VCaP (cell line): Measurements from ENCODE around the gene DIS3L2.
"Not testable (repeated sequence)": the region's sequence is repeated elsewhere in the genome, so short reads cannot be mapped to it uniquely, and the experiment has no call there.

Experiments used
- H3K27ac ChIP-seq: fragments of 450-650 bp; 2 replicates; pipeline ENCODE4 v1.5.1; 2017
- TF ChIP-seq, protein P1 (sequence below): fragments of 450-650 bp; conservative IDR thresholded peaks from 2 replicates; pipeline ENCODE4 v1.5.1; 2017; ENCODE audit warnings: mild to moderate bottlenecking, moderate library complexity

DIS3L2 gene

DNA sequence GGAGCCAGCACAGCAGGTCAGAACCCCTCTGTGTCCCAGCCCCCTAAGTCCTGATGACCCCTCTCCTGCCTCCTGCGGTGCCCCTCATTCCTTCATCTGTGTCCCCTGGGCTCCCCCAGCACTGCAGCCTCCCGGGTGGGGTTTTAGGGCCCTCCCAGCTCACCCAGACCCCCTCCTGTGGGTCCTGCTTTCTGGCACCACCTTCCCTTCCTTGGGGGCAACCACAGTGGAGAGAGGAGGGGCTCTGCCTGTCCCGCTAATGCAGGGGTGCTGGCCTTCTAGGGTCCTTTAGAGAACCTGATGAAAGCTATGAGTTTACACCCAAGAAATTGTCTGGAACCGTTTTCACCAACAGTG lies 374.3 kb downstream of the DIS3L2 start:
- no peak overlapping the region for H3K27ac ChIP-seq
- TF ChIP-seq, protein P1, sequence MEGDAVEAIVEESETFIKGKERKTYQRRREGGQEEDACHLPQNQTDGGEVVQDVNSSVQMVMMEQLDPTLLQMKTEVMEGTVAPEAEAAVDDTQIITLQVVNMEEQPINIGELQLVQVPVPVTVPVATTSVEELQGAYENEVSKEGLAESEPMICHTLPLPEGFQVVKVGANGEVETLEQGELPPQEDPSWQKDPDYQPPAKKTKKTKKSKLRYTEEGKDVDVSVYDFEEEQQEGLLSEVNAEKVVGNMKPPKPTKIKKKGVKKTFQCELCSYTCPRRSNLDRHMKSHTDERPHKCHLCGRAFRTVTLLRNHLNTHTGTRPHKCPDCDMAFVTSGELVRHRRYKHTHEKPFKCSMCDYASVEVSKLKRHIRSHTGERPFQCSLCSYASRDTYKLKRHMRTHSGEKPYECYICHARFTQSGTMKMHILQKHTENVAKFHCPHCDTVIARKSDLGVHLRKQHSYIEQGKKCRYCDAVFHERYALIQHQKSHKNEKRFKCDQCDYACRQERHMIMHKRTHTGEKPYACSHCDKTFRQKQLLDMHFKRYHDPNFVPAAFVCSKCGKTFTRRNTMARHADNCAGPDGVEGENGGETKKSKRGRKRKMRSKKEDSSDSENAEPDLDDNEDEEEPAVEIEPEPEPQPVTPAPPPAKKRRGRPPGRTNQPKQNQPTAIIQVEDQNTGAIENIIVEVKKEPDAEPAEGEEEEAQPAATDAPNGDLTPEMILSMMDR, result no peak

DNA sequence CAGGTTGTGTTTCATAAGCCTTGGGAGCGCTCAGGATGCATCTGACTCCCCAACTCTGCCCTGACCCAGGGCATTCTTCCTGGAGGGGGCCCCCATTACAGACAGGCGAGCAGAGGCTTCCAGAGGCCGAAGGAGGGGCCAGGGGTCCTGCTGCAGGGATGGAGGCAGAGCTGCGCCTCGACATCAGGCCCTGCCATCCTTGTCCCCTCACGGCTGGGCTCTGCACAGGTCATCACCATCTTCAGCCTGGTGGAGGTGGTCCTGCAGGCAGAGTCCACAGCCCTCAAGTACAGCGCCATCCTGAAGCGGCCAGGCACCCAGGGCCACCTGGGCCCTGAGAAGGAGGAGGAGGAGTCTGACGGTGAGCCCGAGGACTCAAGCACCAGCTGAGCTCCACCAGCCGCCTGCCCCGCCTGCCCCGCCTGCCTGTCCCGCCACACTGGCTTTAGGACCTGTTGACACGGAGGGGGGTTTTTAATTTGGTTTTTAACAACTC lies 374.8 kb downstream of the DIS3L2 start:
- TF ChIP-seq, protein P1, result no peak
- H3K27ac ChIP-seq, result no peak overlapping the region

DNA sequence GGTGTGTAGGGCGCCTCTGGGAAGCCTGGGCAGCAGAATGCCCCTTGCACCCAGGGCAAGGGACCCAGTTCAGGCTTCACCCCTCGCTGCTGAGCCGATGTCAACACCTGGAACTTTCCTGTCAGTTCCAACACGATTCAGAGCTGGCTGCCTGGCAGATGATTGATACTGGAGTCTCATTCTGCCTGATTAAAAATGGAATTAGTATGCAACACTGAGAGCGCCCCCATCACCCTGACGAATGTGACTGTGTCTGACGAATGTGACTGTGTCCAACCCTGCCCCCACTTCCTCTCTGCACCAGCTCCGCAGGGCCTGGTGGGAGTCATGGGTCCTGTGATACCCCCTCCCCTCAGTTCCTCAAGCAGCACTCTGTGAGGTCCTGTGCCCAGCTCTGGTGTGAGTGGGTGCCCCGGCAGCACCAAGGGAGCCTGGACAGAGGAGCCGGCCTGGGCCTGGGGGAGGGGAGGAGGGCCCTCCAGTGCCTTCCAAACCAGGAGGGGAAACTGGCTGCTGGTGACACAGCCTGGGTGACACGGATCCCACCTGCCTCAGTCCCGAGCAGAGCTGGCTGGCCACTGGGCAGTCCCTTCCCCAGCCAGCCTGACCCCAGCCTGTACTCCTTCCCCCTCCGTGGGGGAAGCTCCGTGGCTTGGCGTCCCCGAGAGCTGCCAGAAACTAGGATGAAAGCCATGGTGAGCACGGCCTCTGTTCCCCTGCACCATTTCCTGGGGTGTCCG lies 375.6 kb downstream of the DIS3L2 start:
- TF ChIP-seq, protein P1, result no peak
- no peak overlapping the region for H3K27ac ChIP-seq

DNA sequence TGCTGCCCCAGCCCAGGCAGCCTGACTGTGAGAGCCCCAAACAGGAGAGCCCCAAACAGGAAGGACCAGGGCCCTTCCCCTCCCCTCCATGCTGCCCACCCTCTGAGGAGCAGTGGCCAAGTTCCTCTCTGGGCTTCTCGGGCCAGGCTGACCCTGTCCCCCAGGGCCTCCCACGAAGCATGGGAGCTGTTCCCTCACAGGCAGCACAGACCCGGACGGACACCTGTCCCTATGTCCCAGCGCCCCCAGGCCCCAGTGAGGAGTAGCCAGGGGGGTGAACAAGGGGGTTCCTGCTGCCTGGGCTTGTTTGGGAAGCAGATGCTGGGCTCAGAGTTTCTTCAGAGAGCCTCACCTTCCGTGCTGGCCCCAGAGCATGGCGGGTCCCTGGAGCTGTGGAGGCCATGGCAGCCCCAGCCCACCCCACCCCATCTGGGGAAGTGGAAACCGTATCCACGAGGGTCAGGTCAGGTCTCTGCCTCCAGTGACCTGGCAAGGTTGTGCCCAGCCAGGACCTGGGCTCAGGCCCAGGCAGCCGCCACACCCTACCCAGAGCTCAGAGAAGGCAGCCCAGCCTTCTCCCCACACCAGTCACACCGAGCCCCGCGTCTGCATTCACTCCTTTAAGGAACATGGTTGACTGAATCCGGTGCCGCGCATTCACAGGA lies 376.7 kb downstream of the DIS3L2 start:
- H3K27ac ChIP-seq, result not testable (repeated sequence)

DNA sequence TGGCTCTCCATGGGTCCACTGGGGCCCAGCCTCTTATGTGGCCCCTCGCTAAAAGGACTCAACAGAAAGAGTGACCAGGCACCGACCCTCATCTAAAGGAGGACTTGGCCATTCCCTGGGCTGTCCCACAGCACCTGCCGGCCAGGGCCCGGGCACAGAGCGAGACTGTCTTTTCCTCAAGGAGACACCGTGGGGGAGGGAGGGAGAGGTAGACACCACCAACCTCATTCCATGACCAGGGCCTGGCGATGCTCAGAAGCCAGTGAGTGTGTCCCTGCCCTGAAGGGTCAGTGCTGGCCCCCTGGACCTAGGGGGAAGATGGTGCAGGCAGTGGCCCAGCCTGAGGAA lies 377.2 kb downstream of the DIS3L2 start:
- TF ChIP-seq, protein P1, result no peak
- H3K27ac ChIP-seq, result no peak overlapping the region

DNA sequence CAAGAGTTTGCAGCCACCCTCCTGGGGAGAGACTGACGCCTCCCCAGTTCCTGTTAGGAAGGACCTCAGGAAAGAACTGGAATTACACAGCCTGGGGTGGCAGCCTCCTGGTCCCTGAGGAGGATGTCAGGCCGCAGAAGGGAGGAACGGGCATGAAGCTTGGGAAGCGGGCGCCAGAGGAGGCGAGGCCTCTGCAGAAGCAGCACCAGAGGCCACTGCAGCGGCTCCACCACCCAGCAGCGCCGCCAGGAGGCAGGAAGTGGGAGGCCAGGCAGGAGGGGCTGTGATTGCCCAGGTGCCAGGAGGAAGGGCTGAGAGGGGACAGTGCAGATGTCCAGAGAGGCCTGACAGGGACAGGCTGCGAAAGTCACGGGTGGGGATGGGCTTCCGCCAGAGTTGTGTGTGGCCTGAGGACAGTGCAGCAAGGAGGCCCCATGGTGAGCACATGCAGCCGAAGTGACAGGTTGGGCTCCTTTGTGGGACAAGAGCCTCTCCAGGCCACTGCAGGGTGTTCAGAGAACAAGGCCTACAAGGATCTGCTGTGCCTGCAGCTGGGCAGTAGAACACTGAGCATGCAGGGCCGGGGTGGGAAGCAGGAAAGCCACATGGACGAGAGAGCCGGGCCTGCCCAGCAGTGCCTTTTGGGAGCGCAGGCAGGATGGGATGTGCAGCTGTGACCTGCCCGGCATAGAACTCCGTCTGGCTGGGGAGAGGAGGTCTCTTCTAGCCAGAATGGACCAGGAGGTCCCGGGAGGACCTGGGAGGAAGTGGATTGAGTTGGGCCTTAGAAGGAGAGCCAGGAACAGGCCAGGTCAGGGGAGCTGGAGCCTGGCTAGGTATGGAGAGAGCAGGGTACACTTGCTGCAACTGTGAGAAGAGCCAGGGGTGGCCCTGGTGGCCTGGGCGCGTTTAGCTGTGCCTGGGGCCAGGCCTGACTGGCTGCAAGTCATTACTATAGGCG lies 377.9 kb downstream of the DIS3L2 start:
- TF ChIP-seq, protein P1, result no peak
- H3K27ac ChIP-seq, result no peak overlapping the region

DNA sequence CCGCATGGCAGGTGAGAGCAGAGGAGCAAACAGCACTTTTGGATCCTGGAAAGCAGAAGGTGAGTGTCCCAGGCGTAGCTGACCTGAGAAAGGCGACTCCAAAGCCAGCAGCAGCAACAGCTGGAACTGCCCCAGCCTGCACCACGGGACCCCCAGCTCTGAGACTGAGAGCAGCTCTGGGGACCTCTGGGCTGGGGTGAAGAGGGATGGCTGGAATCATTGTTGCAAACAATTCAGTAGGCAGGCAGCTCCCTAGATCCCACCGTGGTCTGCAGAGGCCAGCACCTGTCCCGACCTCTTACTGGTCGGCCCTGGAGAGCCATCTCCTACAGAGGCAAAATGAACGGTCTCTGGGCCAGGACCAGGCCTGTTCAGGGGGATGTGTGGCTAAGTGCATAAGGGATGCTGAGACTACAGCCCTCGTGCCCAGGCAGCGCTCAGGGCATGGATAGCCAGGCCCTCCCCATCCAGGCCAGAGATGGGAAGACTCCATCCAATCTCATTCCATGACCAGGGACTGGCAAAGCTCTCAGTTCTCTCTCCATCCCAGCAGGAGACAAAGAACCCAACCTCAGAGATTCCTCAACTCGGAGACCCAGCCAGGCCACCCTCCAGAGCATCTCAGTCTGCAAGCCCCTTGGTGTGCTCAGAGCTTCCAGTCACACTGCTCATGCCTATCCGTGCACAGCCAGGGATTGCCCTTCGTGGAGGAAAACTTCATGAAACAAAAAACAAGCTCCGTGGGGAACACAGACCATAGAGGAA lies 378.8 kb downstream of the DIS3L2 start:
- TF ChIP-seq, protein P1, result no peak
- H3K27ac ChIP-seq, result no peak overlapping the region
